ENCODE data around the gene MTFMT. TPM values are rescaled to one million over a fixed set of nuclear protein-coding genes. Genes with fewer than 3 reads are reported as not detected.

Gene MTFMT
- total and polyA plus RNA-seq, 2 experiments from 2014 or later = 16.8 to 18.2 TPM

GRCh38 chr15:65057549-65057940 is 28.1 kb upstream of the MTFMT start:
- Histone ChIP-seq H3K4me3 (no peak overlapping the region), H3K27me3 (no peaks in the 10 kb centered on the region), H3K9me2 (replicated peaks; ENCODE audit: insufficient read depth) (no peaks in the 10 kb centered on the region), H3K79me2 (no peaks in the 10 kb centered on the region), H3K36me3 (replicated peaks; ENCODE audit: insufficient read depth, low read depth) (no peaks in the 10 kb centered on the region), H3K4me2 (no peak overlapping the region), H3K4me1 (ENCODE audit: insufficient read depth) (peaks cover 20% of the 10 kb centered on the region), H3K9me3 (ENCODE audit: low read depth) (no peaks in the 10 kb centered on the region), H3K27ac (peak overlapping the region; percentile 87), H4K20me1 (ENCODE audit: insufficient read depth, poor library complexity, severe bottlenecking) (no peaks in the 10 kb centered on the region), H2AFZ (no peak overlapping the region)
- 95% methylated on average over 8 of the region's 8 CpGs for WGBS (ENCODE audit: low lambda C conversion rate, missing lambda C conversion rate)
- TF ChIP-seq EZH2 (IDR thresholded peaks at IDR 0.05; ENCODE audit: borderline replicate concordance) (no peak), EZH2phosphoT487 (IDR thresholded peaks at IDR 0.05; ENCODE audit: low read depth, severe bottlenecking, unreplicated experiment) (no peak), CTCF (IDR thresholded peaks at IDR 0.05; ENCODE audit: poor library complexity) (no peak)
- DNase-seq (ENCODE audit: low spot score) = no peak

GRCh38 chr15:65056868-65057548 is 27.6 kb upstream of the MTFMT start:
- TF ChIP-seq EZH2 (IDR thresholded peaks at IDR 0.05; ENCODE audit: borderline replicate concordance) (no peak), CTCF (IDR thresholded peaks at IDR 0.05; ENCODE audit: poor library complexity) (no peak), EZH2phosphoT487 (IDR thresholded peaks at IDR 0.05; ENCODE audit: low read depth, severe bottlenecking, unreplicated experiment) (no peak)
- Histone ChIP-seq H3K36me3 (replicated peaks; ENCODE audit: insufficient read depth, low read depth) (no peaks in the 10 kb centered on the region), H3K79me2 (no peaks in the 10 kb centered on the region), H3K27ac (peak overlapping the region; percentile 87), H3K4me1 (ENCODE audit: insufficient read depth) (peaks cover 20% of the 10 kb centered on the region), H3K4me3 (no peak overlapping the region), H4K20me1 (ENCODE audit: insufficient read depth, poor library complexity, severe bottlenecking) (no peaks in the 10 kb centered on the region), H3K9me2 (replicated peaks; ENCODE audit: insufficient read depth) (no peaks in the 10 kb centered on the region), H3K27me3 (no peaks in the 10 kb centered on the region), H3K4me2 (no peak overlapping the region), H2AFZ (no peak overlapping the region), H3K9me3 (ENCODE audit: low read depth) (no peaks in the 10 kb centered on the region)
- 55% methylated on average over 8 of the region's 8 CpGs for WGBS (ENCODE audit: low lambda C conversion rate, missing lambda C conversion rate)
- DNase-seq (ENCODE audit: low spot score) = peak; percentile 79

- WGBS (ENCODE audit: low lambda C conversion rate, missing lambda C conversion rate) = 84% methylated on average over 9 of the region's 9 CpGs
- TF ChIP-seq EZH2 (IDR thresholded peaks at IDR 0.05; ENCODE audit: borderline replicate concordance) (no peak), EZH2phosphoT487 (IDR thresholded peaks at IDR 0.05; ENCODE audit: low read depth, severe bottlenecking, unreplicated experiment) (no peak), CTCF (IDR thresholded peaks at IDR 0.05; ENCODE audit: poor library complexity) (no peak)
- H3K79me2 ChIP-seq = no peaks in the 10 kb centered on the region
- H3K27me3 ChIP-seq = no peaks in the 10 kb centered on the region
- H4K20me1 ChIP-seq (ENCODE audit: insufficient read depth, poor library complexity, severe bottlenecking) = no peaks in the 10 kb centered on the region
- H3K4me3 ChIP-seq = no peak overlapping the region
- H3K9me3 ChIP-seq (ENCODE audit: low read depth) = no peaks in the 10 kb centered on the region
- no peak overlapping the region for H3K4me2 ChIP-seq
- H3K36me3 ChIP-seq (replicated peaks; ENCODE audit: insufficient read depth, low read depth) = no peaks in the 10 kb centered on the region
- H3K9me2 ChIP-seq (replicated peaks; ENCODE audit: insufficient read depth) = no peaks in the 10 kb centered on the region
- no peak overlapping the region for H2AFZ ChIP-seq
- peaks cover 20% of the 10 kb centered on the region for H3K4me1 ChIP-seq (ENCODE audit: insufficient read depth)
- H3K27ac ChIP-seq = no peak overlapping the region
- no peak for DNase-seq (ENCODE audit: low spot score)
Measured at GRCh38 chr15:65056106-65056505, 26.7 kb upstream of the MTFMT start.

Data from hepatocyte (in vitro differentiated cells).